Loucy (cell line): ENCODE data around the gene C8A.

Experiments used
- EZH2phosphoT487 ChIP-seq: fragments of 200-600 bp; IDR thresholded peaks from 2 replicates; pipeline ENCODE4 v1.6.1; 2018; ENCODE audit warnings: antibody characterized with exemption, mild to moderate bottlenecking, moderate library complexity, borderline replicate concordance
- TF ChIP-seq, protein P1 (sequence below): fragments of 200-600 bp; sonication (generic); conservative IDR thresholded peaks from 2 replicates; pipeline ENCODE4 v1.5.1; 2014; ENCODE audit warnings: mild to moderate bottlenecking, antibody characterized with exemption, low read length

DNA sequence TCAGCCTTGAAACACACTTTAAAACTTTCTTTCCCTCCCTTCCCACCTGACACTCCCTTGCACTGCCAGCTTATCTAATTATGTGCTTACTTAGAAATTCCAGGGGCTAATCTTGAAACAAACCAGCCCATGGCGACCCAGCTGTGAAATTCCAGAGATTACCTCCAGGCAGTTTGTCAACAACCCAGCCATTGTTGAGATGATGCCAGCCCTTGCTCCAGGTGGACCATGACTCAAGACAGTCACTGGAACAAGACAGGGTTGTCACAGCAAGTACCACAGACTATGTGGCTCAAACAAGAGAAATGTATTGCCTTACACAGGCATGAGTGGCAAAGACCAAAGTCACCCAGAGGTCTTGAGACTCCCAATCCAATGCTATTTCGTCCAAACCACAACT is 43.3 kb upstream of the C8A start:
- TF ChIP-seq, protein P1, sequence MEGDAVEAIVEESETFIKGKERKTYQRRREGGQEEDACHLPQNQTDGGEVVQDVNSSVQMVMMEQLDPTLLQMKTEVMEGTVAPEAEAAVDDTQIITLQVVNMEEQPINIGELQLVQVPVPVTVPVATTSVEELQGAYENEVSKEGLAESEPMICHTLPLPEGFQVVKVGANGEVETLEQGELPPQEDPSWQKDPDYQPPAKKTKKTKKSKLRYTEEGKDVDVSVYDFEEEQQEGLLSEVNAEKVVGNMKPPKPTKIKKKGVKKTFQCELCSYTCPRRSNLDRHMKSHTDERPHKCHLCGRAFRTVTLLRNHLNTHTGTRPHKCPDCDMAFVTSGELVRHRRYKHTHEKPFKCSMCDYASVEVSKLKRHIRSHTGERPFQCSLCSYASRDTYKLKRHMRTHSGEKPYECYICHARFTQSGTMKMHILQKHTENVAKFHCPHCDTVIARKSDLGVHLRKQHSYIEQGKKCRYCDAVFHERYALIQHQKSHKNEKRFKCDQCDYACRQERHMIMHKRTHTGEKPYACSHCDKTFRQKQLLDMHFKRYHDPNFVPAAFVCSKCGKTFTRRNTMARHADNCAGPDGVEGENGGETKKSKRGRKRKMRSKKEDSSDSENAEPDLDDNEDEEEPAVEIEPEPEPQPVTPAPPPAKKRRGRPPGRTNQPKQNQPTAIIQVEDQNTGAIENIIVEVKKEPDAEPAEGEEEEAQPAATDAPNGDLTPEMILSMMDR = no peak
- no peak for TF ChIP-seq EZH2phosphoT487
